ENCODE results near the gene TES.

Gene TES

GRCh38 chr7:116210345-116211005 lies at the start of gene TES:
TES (plus strand) TSS chr7:116210539; CDS start chr7:116210708, 169 bp downstream.
- in situ Hi-C loops (cut with MboI; ENCODE audit: low sequenced_read_pairs), result no loop called here

- in situ Hi-C loops (cut with MboI; ENCODE audit: low sequenced_read_pairs), result no loop called here
These were observed 48.6 kb upstream of the TES start for GRCh38 chr7:116161728-116162127.

- in situ Hi-C loops (cut with MboI; ENCODE audit: low sequenced_read_pairs), result no loop called here
These were observed 48.1 kb upstream of the TES start for GRCh38 chr7:116162254-116162653.

- in situ Hi-C loops (cut with MboI; ENCODE audit: low sequenced_read_pairs), result no loop called here
These were observed 47.3 kb upstream of the TES start for GRCh38 chr7:116162992-116163391.

GRCh38 chr7:116164552-116165306 lies 45.6 kb upstream of the TES start:
- in situ Hi-C loops (cut with MboI; ENCODE audit: low sequenced_read_pairs), result no loop called here

GRCh38 chr7:116165717-116166116 lies 44.6 kb upstream of the TES start:
- in situ Hi-C loops (cut with MboI; ENCODE audit: low sequenced_read_pairs), result no loop called here

- in situ Hi-C loops (cut with MboI; ENCODE audit: low sequenced_read_pairs), result no loop called here
These were observed 44.2 kb upstream of the TES start for GRCh38 chr7:116166156-116166555.

- in situ Hi-C loops (cut with MboI; ENCODE audit: low sequenced_read_pairs), result no loop called here
These were observed 43.2 kb upstream of the TES start for GRCh38 chr7:116167177-116167576.

- in situ Hi-C loops (cut with MboI; ENCODE audit: low sequenced_read_pairs), result no loop called here
These were observed 41.3 kb upstream of the TES start for GRCh38 chr7:116169060-116169459.

- in situ Hi-C loops (cut with MboI; ENCODE audit: low sequenced_read_pairs), result loop anchor here (10.0 kb wide), 3 partner anchors 65 to 635 kb away; no protein-coding TSS in a partner anchor
These were observed 40.2 kb upstream of the TES start for GRCh38 chr7:116170180-116170579.

- in situ Hi-C loops (cut with MboI; ENCODE audit: low sequenced_read_pairs), result loop anchor here (10.0 kb wide), 3 partner anchors 64 to 634 kb away; no protein-coding TSS in a partner anchor
These were observed 39.2 kb upstream of the TES start for GRCh38 chr7:116171094-116171493.

GRCh38 chr7:116172353-116172752 lies 38.0 kb upstream of the TES start:
- in situ Hi-C loops (cut with MboI; ENCODE audit: low sequenced_read_pairs), result loop anchor here (10.0 kb wide), 3 partner anchors 62 to 632 kb away; no protein-coding TSS in a partner anchor

GRCh38 chr7:116173051-116174028 lies 37.0 kb upstream of the TES start:
- in situ Hi-C loops (cut with MboI; ENCODE audit: low sequenced_read_pairs), result loop anchor here (10.0 kb wide), 3 partner anchors 61 to 631 kb away; no protein-coding TSS in a partner anchor

- in situ Hi-C loops (cut with MboI; ENCODE audit: low sequenced_read_pairs), result loop anchor here (10.0 kb wide), 3 partner anchors 60 to 630 kb away; no protein-coding TSS in a partner anchor
These were observed 35.2 kb upstream of the TES start for GRCh38 chr7:116175095-116175494.

GRCh38 chr7:116176226-116176625 lies 34.1 kb upstream of the TES start:
- in situ Hi-C loops (cut with MboI; ENCODE audit: low sequenced_read_pairs), result loop anchor here (10.0 kb wide), 3 partner anchors 59 to 629 kb away; no protein-coding TSS in a partner anchor

- in situ Hi-C loops (cut with MboI; ENCODE audit: low sequenced_read_pairs), result loop anchor here (10.0 kb wide), 3 partner anchors 58 to 628 kb away; no protein-coding TSS in a partner anchor
These were observed 33.3 kb upstream of the TES start for GRCh38 chr7:116177009-116177408.

GRCh38 chr7:116180302-116180701 lies 30.0 kb upstream of the TES start:
- in situ Hi-C loops (cut with MboI; ENCODE audit: low sequenced_read_pairs), result no loop called here

- in situ Hi-C loops (cut with MboI; ENCODE audit: low sequenced_read_pairs), result no loop called here
These were observed 28.3 kb upstream of the TES start for GRCh38 chr7:116182023-116182422.

GRCh38 chr7:116185450-116185849 lies 24.9 kb upstream of the TES start:
- in situ Hi-C loops (cut with MboI; ENCODE audit: low sequenced_read_pairs), result no loop called here

- in situ Hi-C loops (cut with MboI; ENCODE audit: low sequenced_read_pairs), result no loop called here
These were observed 24.4 kb upstream of the TES start for GRCh38 chr7:116185956-116186355.

- in situ Hi-C loops (cut with MboI; ENCODE audit: low sequenced_read_pairs), result no loop called here
These were observed 22.9 kb upstream of the TES start for GRCh38 chr7:116187400-116187799.

All from HL-60/S4 (cell line).